Raji (cell line): ENCODE results near the gene MEX3A.

Experiments
- POLR2A ChIP-seq: IDR thresholded peaks from 2 replicates; pipeline ENCODE4 v1.6.1; 2011; ENCODE audit warnings: low read depth, low read length, control low read depth; ENCODE audit not compliant: insufficient read depth

The MEX3A gene

GRCh38 chr1:156096640-156097391 lies 14.6 kb upstream of the MEX3A start:
- no peak for TF ChIP-seq POLR2A

GRCh38 chr1:156095906-156096508 lies 13.7 kb upstream of the MEX3A start:
- TF ChIP-seq POLR2A, result no peak

GRCh38 chr1:156091610-156092009 lies 9.3 kb upstream of the MEX3A start:
- TF ChIP-seq POLR2A, result no peak

GRCh38 chr1:156090840-156091188 lies 8.5 kb upstream of the MEX3A start:
- TF ChIP-seq POLR2A, result no peak

GRCh38 chr1:156090138-156090839 lies 8.0 kb upstream of the MEX3A start:
- no peak for TF ChIP-seq POLR2A

GRCh38 chr1:156089704-156090103 lies 7.4 kb upstream of the MEX3A start:
- TF ChIP-seq POLR2A, result no peak

GRCh38 chr1:156086256-156086662 lies 4.0 kb upstream of the MEX3A start:
- TF ChIP-seq POLR2A, result no peak

- no peak for TF ChIP-seq POLR2A
Measured at GRCh38 chr1:156083800-156084790, 1.8 kb upstream of the MEX3A start.

GRCh38 chr1:156081917-156082308 lies 352 bp downstream of the MEX3A start:
- no peak for TF ChIP-seq POLR2A

GRCh38 chr1:156081180-156081916 lies 917 bp downstream of the MEX3A start:
- TF ChIP-seq POLR2A, result no peak

GRCh38 chr1:156080863-156081179 lies 1.4 kb downstream of the MEX3A start:
- TF ChIP-seq POLR2A, result no peak

GRCh38 chr1:156080241-156080862 lies 1.9 kb downstream of the MEX3A start:
- TF ChIP-seq POLR2A, result no peak

- no peak for TF ChIP-seq POLR2A
Measured at GRCh38 chr1:156079762-156080161, 2.5 kb downstream of the MEX3A start.

GRCh38 chr1:156078728-156079127 lies 3.5 kb downstream of the MEX3A start:
- no peak for TF ChIP-seq POLR2A

GRCh38 chr1:156077430-156077760 lies 4.9 kb downstream of the MEX3A start:
- no peak for TF ChIP-seq POLR2A
